HG03025 (cell line): ENCODE data around the gene RPL3.
"Not testable (repeated sequence)": the region's sequence is repeated elsewhere in the genome, so short reads cannot be mapped to it uniquely, and the experiment has no call there.

Experiments used
- ATAC-seq: cut with Tn5 transposase; IDR thresholded peaks from one replicate; pipeline ENCODE4 v1.9.1; 2021; ENCODE audit warnings: mild to moderate bottlenecking, moderate library complexity; ENCODE audit not compliant: unreplicated experiment, low FRiP score

The RPL3 gene

GRCh38 chr22:39352306-39352891 is 33.0 kb upstream of the RPL3 start:
- ATAC-seq = no peak

DNA sequence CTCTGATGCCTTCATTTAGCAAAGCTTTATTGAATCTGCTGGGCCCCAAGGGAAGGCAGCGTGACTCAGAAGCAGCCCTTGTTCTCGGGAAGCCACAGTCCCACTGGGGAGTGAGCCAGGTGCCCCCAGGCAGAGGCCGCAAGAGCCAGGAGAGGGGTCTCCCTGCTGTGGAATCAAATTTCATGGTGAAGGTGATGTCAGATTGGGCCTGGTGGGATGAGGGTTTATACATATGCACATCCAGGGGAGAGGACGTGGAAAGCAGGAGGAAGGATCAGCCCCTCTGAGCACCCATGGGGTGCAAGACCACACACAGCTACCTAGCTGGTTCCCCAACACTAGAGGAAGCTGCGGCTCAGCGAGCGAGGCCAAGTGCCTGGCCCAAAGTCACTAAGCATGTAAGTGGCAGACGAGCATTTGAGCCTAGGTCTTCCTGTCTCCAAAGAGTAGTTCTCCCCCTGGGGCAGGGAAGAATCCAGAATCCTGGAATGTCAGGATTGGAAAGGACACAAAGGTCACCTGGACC is 32.3 kb upstream of the RPL3 start:
- no peak for ATAC-seq

DNA sequence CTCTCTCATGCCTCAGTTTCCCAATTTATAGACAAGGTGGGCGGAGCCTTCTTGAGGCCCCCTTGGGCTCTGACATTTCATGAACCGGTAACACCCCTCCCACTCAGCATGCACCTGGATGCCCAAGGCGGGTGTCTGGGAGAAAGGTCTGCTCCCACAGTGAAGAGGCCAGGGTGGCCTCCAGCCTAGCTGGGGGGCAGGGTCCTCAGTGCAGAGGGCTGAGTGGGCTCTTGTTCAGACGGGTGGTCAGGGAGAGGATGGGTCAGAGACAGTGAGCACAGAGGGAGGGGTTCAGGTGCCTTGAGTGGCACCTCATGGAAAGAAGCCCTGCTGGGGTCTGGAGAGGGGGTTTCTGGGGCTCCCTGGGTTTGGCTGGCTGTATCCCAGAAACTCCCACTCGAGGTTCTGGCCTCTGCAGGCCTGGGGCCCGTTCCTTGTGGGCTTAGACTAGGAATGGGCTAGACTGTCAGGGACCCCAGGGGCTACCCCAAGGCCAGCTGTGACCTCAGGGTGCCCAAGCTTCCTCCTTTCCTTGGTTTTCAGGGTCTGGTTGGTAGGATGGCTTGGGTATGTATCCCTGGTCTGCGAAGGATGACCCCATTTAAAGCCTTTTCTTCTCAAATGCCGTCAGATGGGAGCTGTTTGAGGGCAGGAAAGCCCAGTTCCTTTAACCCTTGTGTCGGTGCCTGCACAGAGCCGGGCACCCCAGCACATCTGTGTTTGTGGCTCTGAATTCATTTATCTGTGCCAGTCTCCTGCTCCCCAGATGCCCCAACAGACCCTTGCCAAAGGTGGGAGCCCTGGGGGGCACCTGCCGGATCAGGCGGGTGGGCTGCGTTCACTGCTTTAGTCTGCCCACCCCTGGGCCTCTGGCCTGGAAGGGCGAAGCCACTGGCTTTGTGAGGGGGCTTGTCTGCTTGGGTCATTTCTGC is 31.6 kb upstream of the RPL3 start:
- no peak for ATAC-seq

DNA sequence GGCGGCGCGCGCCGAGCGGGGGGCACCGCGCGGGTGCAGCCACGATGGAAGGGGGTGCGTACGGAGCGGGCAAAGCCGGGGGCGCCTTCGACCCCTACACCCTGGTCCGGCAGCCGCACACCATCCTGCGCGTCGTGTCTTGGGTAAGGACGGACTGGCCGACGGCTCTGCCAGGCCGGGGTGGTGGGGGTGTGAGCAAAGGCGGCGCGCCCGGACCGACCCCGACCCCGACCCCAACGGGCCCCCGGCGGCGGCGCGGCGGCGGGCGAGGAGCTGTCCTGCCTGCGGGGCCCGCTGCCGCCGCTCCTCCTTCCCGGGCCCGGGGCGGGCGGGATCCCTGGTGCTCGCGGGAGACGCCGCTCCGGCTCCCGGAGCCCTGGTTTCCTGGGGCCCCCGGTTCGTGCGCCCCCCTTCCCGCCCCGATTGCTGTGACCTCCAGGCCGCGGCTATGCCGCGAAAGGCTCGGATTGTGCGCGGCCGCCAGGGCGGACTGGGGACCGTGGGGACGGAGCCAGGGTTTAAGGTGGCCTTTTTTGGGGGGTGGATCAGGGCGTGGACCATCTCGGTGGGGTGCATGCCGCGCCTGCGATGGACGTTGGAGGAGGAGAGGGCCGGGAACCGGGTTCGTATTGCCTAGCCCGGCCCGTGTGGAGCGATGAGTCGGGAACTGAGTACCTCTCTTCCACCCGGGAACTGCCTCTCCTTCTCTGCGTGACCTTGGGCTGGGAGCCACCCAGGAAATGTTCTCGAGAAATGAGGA is 30.7 kb upstream of the RPL3 start, which contains the start of gene SYNGR1:
Gene SYNGR1 (plus strand): TSS at position 25 of the 760 bp plus-strand sequence. CDS start 20 bp downstream, at position 45.
- ATAC-seq = no peak

DNA sequence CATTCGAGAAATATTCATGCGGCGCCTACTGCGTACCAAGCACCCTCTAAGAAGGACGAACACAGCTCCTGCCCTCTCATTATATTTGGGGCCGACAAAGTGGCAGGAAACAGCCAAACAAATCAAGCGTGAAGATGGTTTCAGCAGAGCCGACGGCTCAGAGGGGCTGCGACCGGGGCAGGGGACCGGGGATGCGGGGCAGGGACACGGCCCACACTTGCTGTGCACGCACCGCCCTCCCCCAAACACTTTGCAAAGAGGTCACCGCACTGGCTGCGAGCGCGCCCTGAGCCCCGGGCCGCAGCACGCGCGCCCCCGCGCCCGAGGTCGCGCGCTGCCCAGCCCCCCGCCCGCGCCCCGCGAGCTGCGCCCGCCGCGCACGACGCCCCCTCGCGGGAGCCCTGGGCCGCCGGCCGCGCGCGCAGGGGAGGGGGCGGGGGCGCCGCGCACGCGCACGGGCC is 30.1 kb upstream of the RPL3 start:
- no peak for ATAC-seq

- no peak for ATAC-seq
These were observed 29.6 kb upstream of the RPL3 start for GRCh38 chr22:39348909-39349505.

DNA sequence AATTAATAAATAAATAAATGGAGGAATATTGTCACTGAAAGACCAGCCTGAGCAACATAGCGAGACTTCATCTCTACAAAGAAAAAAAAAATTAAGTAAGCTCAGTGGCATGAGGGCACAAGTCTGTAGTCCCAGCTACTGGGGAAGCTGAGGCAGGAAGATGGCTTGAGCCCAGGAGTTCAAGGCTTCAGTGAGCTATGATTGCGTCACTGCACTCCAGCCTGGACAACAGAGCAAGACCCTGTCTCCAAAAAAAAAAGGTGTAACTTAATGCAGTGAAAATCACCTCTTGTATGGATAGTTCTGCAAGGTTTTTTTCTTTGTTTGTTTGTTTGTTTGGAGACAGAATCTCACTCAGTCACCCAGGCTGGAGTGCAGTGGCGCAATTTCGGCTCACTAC is 25.8 kb upstream of the RPL3 start:
- no peak for ATAC-seq

GRCh38 chr22:39344046-39344390 is 24.6 kb upstream of the RPL3 start:
- no peak for ATAC-seq

- no peak for ATAC-seq
These were observed 24.0 kb upstream of the RPL3 start for GRCh38 chr22:39343259-39344045.

GRCh38 chr22:39341179-39341578 is 21.8 kb upstream of the RPL3 start:
- no peak for ATAC-seq

GRCh38 chr22:39339775-39340174 is 20.4 kb upstream of the RPL3 start:
- not testable (repeated sequence) for ATAC-seq

- ATAC-seq = no peak
These were observed 17.0 kb upstream of the RPL3 start for GRCh38 chr22:39336411-39336810.

GRCh38 chr22:39332441-39333064 is 13.1 kb upstream of the RPL3 start:
- no peak for ATAC-seq

DNA sequence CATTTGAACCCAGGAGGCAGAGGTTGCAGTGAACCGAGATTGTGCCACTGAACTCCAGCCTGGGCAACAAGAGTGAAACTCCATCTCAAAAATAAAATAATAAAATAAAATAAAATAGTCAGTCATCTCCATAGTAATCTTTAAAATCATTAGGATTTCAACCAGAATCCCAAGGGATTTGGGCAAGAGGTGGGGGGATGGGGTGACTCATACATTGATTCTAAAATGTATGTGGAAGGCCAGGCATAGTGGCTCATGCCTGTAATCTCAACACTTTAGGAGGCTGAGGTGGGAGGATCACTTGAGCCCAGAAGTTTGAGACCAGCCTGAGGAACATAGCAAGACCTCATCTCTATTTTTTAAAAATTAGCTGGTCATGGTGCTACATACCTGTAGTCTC is 11.1 kb upstream of the RPL3 start:
- ATAC-seq = not testable (repeated sequence)

DNA sequence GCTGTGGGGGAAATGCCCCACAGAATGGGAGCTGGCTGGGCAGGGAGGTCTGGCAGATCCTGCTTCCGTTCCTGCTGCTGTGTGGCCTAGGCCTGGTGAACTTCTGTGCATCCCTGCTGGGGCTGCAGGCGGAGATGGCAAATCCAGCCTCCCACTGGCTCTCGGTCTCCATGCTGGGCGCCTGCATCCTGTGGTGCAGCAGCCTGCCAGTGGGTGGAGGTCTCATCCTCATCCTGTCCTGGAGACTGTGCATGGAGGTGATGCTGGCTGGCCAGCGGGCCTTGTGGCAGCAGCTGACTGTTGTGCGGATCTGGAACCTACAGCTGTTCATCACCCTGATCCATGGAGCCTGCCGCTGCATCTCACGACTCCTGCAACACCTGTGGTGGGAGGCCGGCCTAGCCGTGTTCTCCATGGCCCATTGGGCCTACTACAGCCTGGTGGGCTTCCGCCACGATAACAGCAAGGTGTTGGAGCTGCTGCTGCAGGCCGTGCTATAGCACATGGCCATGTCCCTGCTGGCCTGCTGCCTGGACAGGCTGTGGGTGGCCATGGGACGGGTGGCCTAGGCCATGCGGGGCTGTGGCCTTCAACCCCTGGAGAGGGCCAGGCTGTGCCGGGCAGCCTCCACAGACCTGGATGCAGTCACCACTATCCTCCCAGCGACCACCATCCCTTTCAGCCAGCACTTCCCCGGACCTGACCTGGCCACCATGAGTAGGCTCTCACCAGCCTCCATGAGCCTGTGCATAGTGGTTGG is 8.8 kb upstream of the RPL3 start:
- no peak for ATAC-seq

GRCh38 chr22:39325392-39325932 is 6.0 kb upstream of the RPL3 start:
- ATAC-seq = no peak

DNA sequence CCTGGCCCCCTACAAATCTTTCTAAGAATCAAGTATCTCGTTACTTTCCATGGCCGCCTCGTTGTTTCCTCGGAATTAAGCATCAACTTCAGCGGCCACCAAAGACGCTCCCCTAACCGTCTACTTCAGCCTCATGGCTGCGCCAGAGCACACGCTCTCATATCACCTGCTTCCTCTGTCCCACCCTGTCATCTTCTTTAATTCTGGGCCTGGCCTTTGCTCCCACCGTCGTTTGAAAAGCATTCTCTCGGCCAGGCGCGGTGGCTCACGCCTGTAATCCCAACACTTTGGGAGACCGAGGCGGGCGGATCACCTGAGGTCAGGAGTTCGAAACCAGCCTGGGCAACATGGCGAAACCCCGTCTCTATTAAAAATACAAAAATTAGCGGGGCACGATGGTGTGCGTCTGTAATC is 1.2 kb upstream of the RPL3 start:
- ATAC-seq = not testable (repeated sequence)
